Neutrophil (primary cell): Measurements from ENCODE around the gene NSMCE1.

Source experiments
- H3K27ac ChIP-seq: fragments of 200-600 bp; sonication (generic); 2 replicates; pipeline ENCODE4 v1.5.1; 2016; ENCODE audit warnings: mild to moderate bottlenecking, moderate library complexity
- H3K27me3 ChIP-seq: fragments of 200-600 bp; sonication (generic); 2 replicates; pipeline ENCODE4 v1.6.0; 2016; ENCODE audit warnings: mild to moderate bottlenecking
- H3K36me3 ChIP-seq: fragments of 200-600 bp; sonication (generic); 2 replicates; pipeline ENCODE4 v1.5.1; 2017
- H3K4me1 ChIP-seq, 2 experiments: fragments of 200-600 bp in 1 of 2; sonication (generic) in 1 of 2; 1 replicate in 1 of 2; 2 replicates in 1 of 2; pipeline versions ENCODE4 v1.5.1 to v1.6.1; 2013 to 2016; ENCODE audit warnings: low read depth in 1 of 2, low read length in 1 of 2, mild to moderate bottlenecking in 1 of 2, moderate library complexity in 1 of 2; ENCODE audit not compliant: control insufficient read depth in 1 of 2, insufficient read depth in 1 of 2
- H3K4me3 ChIP-seq, 2 experiments: fragments of 200-600 bp in 1 of 2; sonication (generic) in 1 of 2; 1 replicate in 1 of 2; 2 replicates in 1 of 2; pipeline ENCODE4 v1.5.1; 2013 to 2016; ENCODE audit warnings: low read depth in 1 of 2, low read length in 1 of 2, mild to moderate bottlenecking in 1 of 2, moderate library complexity in 1 of 2
- H3K9me3 ChIP-seq: fragments of 200-600 bp; sonication (generic); 2 replicates; pipeline ENCODE4 v1.5.1; 2016
- CTCF ChIP-seq: fragments of 200-600 bp; sonication (generic); IDR thresholded peaks from 2 replicates; pipeline ENCODE4 v1.5.1; 2016; ENCODE audit warnings: antibody characterized with exemption

Gene NSMCE1

GRCh38 chr16:27239026-27239425, 29.5 kb downstream of the NSMCE1 start:
- Histone ChIP-seq H3K27ac (peak overlapping the region; percentile 90), H3K27me3 (no peaks in the 10 kb centered on the region), H3K9me3 (no peaks in the 10 kb centered on the region), H3K4me3 (no peak overlapping the region), H3K4me1 (peaks cover 54 to 55% of the 10 kb centered on the region in 2 experiments), H3K36me3 (peaks cover 4% of the 10 kb centered on the region)
- TF ChIP-seq CTCF: no peak

DNA sequence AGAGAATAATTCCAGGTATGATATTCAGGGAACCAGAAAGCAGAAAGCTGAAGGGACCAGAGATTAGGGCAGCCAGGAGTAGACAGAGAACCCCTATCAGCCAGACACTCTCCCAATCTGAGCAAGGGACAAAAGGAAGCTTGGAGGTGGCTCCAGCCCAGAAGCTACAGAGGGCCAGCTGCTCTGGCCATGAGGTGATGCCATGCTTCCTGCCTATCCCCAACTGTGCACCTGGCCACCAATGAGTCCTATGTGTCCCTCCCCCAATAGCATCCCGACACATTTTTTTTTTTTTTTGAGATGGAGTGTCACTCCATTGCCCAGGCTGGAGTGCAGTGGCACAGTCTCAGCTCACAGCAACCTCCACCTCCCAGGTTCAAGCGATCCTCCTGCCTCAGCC, 30.0 kb downstream of the NSMCE1 start:
- Histone ChIP-seq H3K36me3 (peaks cover 7% of the 10 kb centered on the region), H3K4me1 (peaks cover 53 to 55% of the 10 kb centered on the region in 2 experiments), H3K27ac (peak overlapping the region; percentile 90), H3K9me3 (no peaks in the 10 kb centered on the region), H3K4me3 (peak overlapping the region in 1 of 2 experiments; percentile 53), H3K27me3 (no peaks in the 10 kb centered on the region)
- TF ChIP-seq CTCF: no peak

- no peaks in the 10 kb centered on the region for H3K9me3 ChIP-seq
- peaks cover 10% of the 10 kb centered on the region for H3K36me3 ChIP-seq
- peak overlapping the region; percentile 90 for H3K27ac ChIP-seq
- TF ChIP-seq CTCF: peak; percentile 30
- H3K4me3 ChIP-seq: peak overlapping the region; percentile 41 to 53
- peaks cover 48 to 50% of the 10 kb centered on the region in 2 experiments for H3K4me1 ChIP-seq
- no peaks in the 10 kb centered on the region for H3K27me3 ChIP-seq
These were observed 30.5 kb downstream of the NSMCE1 start for GRCh38 chr16:27238016-27238587.

- Histone ChIP-seq H3K4me1 (peaks cover 41 to 44% of the 10 kb centered on the region in 2 experiments), H3K36me3 (peaks cover 14% of the 10 kb centered on the region), H3K27me3 (no peaks in the 10 kb centered on the region), H3K4me3 (peak overlapping the region; percentile 41 to 53), H3K27ac (peak overlapping the region; percentile 90), H3K9me3 (no peaks in the 10 kb centered on the region)
- TF ChIP-seq CTCF: no peak
These were observed 31.2 kb downstream of the NSMCE1 start for GRCh38 chr16:27237219-27238015.

DNA sequence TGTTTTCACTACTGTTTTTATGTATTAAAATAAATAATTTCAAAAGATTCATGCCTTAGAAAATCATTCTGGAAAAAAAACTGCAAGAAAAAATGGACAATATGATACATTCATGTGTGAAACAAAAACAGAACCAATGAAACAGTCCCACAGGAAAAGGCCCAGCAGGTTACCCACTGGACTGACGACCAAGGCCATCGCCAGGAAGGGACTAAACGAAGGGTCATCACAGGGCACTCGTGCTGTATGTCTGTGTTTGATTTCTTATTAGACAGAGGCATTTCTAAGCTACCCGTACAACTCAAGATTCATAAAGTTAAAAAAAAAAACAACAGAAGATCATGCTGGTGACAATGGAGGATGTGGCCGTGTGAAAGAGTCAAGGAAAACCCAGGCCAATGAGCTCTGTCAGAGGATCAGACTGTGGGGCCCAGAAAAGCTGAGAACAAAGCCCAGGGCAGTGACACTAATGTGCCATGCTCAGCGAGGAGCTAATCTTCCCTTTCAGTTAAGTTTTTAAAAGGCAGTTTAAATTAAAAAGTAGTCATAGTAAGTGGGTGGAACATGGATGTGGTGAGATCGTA, 31.8 kb downstream of the NSMCE1 start:
- H3K36me3 ChIP-seq: peaks cover 17% of the 10 kb centered on the region
- no peaks in the 10 kb centered on the region for H3K27me3 ChIP-seq
- H3K4me3 ChIP-seq: peak overlapping the region; percentile 41 to 53
- H3K4me1 ChIP-seq: peaks cover 40 to 42% of the 10 kb centered on the region in 2 experiments
- H3K27ac ChIP-seq: peak overlapping the region; percentile 90
- TF ChIP-seq CTCF: no peak
- H3K9me3 ChIP-seq: no peaks in the 10 kb centered on the region
